SK-N-SH treated with all-trans-retinoic acid at 6 μM for 48 hours (cell line): ENCODE data around the gene SLC26A1.

ENCODE experiments used
- ATAC-seq: fragments of 200-7000 bp; cut with Tn5 transposase; 3 replicates; pipeline ENCODE4 v1.9.1; 2020; ENCODE audit warnings: mild to moderate bottlenecking, moderate library complexity
- BACH2 ChIP-seq: fragments of 250-450 bp; sonication (Bioruptor Pico); IDR thresholded peaks from 2 replicates; pipeline ENCODE4 v1.9.0; 2021; ENCODE audit warnings: mild to moderate bottlenecking, borderline replicate concordance
- CSDC2 ChIP-seq: fragments of 250-450 bp; sonication (Bioruptor Pico); IDR thresholded peaks from 2 replicates; pipeline ENCODE4 v1.5.0; 2020; ENCODE audit warnings: mild to moderate bottlenecking, moderate library complexity
- ESRRG ChIP-seq: fragments of 250-450 bp; sonication (Bioruptor Pico); IDR thresholded peaks from 2 replicates; pipeline ENCODE4 v1.6.1; 2021; ENCODE audit warnings: mild to moderate bottlenecking
- GLIS3 ChIP-seq: fragments of 250-450 bp; sonication (Bioruptor Pico); IDR thresholded peaks from 2 replicates; pipeline ENCODE4 v1.5.0; 2020; ENCODE audit warnings: mild to moderate bottlenecking, moderate library complexity
- ISL1 ChIP-seq: fragments of 250-450 bp; sonication (Bioruptor Pico); IDR thresholded peaks from 2 replicates; pipeline ENCODE4 v2.1.2; 2022; ENCODE audit warnings: mild to moderate bottlenecking, moderate library complexity
- OSR1 ChIP-seq: fragments of 250-450 bp; sonication (Bioruptor Pico); IDR thresholded peaks from 2 replicates; pipeline ENCODE4 v1.8.0; 2022; ENCODE audit warnings: moderate library complexity, mild to moderate bottlenecking, inconsistent platforms
- PATZ1 ChIP-seq: fragments of 250-450 bp; sonication (Bioruptor Pico); IDR thresholded peaks from 2 replicates; pipeline ENCODE4 v1.8.0; 2020; ENCODE audit warnings: mild to moderate bottlenecking, moderate library complexity, borderline replicate concordance
- RARB ChIP-seq: fragments of 250-450 bp; sonication (Bioruptor Pico); IDR thresholded peaks from 2 replicates; pipeline ENCODE4 v1.8.0; 2021; ENCODE audit warnings: mild to moderate bottlenecking, moderate library complexity
- SNAI2 ChIP-seq: fragments of 250-450 bp; sonication (Bioruptor Pico); IDR thresholded peaks from 2 replicates; pipeline ENCODE4 v1.5.0; 2020; ENCODE audit warnings: mild to moderate bottlenecking, moderate library complexity
- TCF4 ChIP-seq: fragments of 250-450 bp; sonication (Bioruptor Pico); IDR thresholded peaks from 2 replicates; pipeline ENCODE4 v1.8.0; 2021; ENCODE audit warnings: mild to moderate bottlenecking, moderate library complexity, borderline replicate concordance
- TOX ChIP-seq: fragments of 250-450 bp; sonication (Bioruptor Pico); IDR thresholded peaks from 2 replicates; pipeline ENCODE4 v1.8.0; 2021; ENCODE audit warnings: mild to moderate bottlenecking, moderate library complexity, borderline replicate concordance
- ZC3H10 ChIP-seq: fragments of 250-450 bp; sonication (Bioruptor Pico); IDR thresholded peaks from 2 replicates; pipeline ENCODE4 v1.5.1; 2021; ENCODE audit warnings: mild to moderate bottlenecking, moderate library complexity
- ZFP3 ChIP-seq: fragments of 250-450 bp; sonication (Bioruptor Pico); IDR thresholded peaks from 2 replicates; pipeline ENCODE4 v1.5.0; 2020; ENCODE audit warnings: mild to moderate bottlenecking, moderate library complexity
- ZFP30 ChIP-seq: fragments of 450-650 bp; formaldehyde crosslinking; IDR thresholded peaks from 2 replicates; pipeline ENCODE4 v1.5.0; 2022; ENCODE audit warnings: mild to moderate bottlenecking, moderate library complexity
- ZNF565 ChIP-seq: fragments of 450-650 bp; formaldehyde crosslinking; conservative IDR thresholded peaks from 2 replicates; pipeline ENCODE4 v1.5.0; 2020; ENCODE audit warnings: low read depth, mild to moderate bottlenecking, moderate library complexity
- ZNF70 ChIP-seq: fragments of 450-650 bp; formaldehyde crosslinking; IDR thresholded peaks from 2 replicates; pipeline ENCODE4 v1.5.0; 2020; ENCODE audit warnings: mild to moderate bottlenecking, moderate library complexity
- ZNF8 ChIP-seq: fragments of 450-650 bp; formaldehyde crosslinking; IDR thresholded peaks from 2 replicates; pipeline ENCODE4 v1.5.0; 2020; ENCODE audit warnings: mild to moderate bottlenecking, moderate library complexity
- TF ChIP-seq, protein P1 (sequence below): fragments of 250-450 bp; sonication (Bioruptor Pico); IDR thresholded peaks from 2 replicates; pipeline ENCODE4 v1.5.1; 2021; ENCODE audit warnings: mild to moderate bottlenecking, moderate library complexity
- TF ChIP-seq, protein P2 (sequence below): fragments of 250-450 bp; sonication (Bioruptor Pico); IDR thresholded peaks from 2 replicates; pipeline ENCODE4 v1.5.1; 2020; ENCODE audit warnings: low read depth, mild to moderate bottlenecking, moderate library complexity

SLC26A1 gene

DNA sequence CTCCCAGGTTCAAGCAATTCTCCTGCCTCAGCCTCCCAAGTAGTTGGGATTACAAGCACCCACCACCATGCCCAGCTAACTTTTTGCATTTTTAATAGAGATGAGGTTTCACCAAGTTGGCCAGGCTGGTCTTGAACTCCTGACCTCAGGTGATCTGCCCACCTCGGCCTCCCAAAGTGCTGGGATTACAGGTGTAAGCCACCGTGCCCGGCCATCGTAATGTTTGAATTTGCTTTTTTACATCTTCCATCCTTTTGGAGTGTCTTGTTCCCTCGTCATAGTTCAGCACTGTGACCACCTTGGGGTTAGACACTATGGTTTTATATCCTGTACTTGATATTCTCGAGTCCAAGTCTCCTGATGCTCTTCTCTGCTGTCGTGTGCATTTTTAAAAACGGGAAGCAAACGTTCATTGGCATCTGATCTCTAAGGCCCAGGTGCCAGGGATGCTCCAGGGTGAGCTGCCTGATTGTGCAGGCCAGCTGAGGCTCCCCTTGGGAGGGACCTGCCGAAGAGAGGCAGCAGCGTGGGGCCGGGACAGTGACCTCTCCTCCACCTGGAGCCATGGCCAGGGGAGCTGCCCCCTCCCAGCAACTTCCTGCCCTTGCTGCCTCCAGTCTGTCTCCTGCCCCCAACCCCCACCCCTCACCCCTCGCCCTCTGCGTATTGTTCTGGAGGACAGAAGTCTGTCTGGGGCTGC lies 36.5 kb downstream of the SLC26A1 start:
- TF ChIP-seq ZNF8 (CRISPR knock-in tag): no peak
- TF ChIP-seq ZC3H10 (CRISPR knock-in tag): no peak
- TF ChIP-seq SNAI2 (CRISPR knock-in tag): no peak
- no peak for TF ChIP-seq ESRRG
- TF ChIP-seq GLIS3 (CRISPR knock-in tag): no peak
- TF ChIP-seq ZFP30 (CRISPR knock-in tag): no peak
- no peak for TF ChIP-seq PATZ1
- ATAC-seq: no peak

DNA sequence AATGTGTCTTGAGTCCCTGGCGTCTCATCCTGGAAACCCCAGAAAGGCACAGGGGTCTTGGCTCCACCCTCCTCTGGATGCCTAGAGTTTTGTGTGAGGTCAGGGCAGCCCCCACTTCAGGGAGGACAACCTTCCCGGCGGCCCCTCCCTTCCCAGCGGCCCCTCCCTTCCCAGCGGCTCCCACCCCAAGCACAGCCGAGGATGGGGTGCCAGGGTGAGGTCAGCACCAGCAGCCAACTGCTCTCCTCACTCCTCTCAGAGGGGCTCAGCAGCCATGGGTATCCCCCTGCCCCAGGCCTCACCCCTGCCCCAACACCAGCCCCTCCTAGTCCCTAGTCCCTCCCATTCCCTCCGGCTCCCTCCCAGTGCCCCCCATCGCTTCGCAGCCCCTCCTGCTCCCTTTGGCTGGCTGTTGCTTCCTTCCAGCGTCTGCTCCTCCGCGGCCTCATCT lies 37.2 kb downstream of the SLC26A1 start:
- TF ChIP-seq TCF4 (no peak), OSR1 (CRISPR knock-in tag) (no peak), ZNF70 (CRISPR knock-in tag) (no peak), ESRRG (no peak), PATZ1 (no peak), BACH2 (CRISPR knock-in tag) (no peak)
- TF ChIP-seq, protein P1, sequence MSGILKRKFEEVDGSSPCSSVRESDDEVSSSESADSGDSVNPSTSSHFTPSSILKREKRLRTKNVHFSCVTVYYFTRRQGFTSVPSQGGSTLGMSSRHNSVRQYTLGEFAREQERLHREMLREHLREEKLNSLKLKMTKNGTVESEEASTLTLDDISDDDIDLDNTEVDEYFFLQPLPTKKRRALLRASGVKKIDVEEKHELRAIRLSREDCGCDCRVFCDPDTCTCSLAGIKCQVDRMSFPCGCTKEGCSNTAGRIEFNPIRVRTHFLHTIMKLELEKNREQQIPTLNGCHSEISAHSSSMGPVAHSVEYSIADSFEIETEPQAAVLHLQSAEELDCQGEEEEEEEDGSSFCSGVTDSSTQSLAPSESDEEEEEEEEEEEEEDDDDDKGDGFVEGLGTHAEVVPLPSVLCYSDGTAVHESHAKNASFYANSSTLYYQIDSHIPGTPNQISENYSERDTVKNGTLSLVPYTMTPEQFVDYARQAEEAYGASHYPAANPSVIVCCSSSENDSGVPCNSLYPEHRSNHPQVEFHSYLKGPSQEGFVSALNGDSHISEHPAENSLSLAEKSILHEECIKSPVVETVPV (CRISPR knock-in tag): no peak
- ATAC-seq: no peak

GRCh38 chr4:955161-955921 lies 37.9 kb downstream of the SLC26A1 start:
- ATAC-seq: no peak
- TF ChIP-seq GLIS3 (CRISPR knock-in tag) (no peak), SNAI2 (CRISPR knock-in tag) (no peak), ZNF70 (CRISPR knock-in tag) (no peak), OSR1 (CRISPR knock-in tag) (no peak), ISL1 (CRISPR knock-in tag) (no peak), TCF4 (no peak), RARB (no peak), ZNF565 (no peak), ESRRG (no peak), TOX (CRISPR knock-in tag) (no peak), ZFP3 (CRISPR knock-in tag) (no peak), CSDC2 (no peak), ZC3H10 (CRISPR knock-in tag) (no peak), ZNF8 (CRISPR knock-in tag) (no peak), PATZ1 (no peak)
- TF ChIP-seq, protein P1 (CRISPR knock-in tag): no peak
- TF ChIP-seq, protein P2, sequence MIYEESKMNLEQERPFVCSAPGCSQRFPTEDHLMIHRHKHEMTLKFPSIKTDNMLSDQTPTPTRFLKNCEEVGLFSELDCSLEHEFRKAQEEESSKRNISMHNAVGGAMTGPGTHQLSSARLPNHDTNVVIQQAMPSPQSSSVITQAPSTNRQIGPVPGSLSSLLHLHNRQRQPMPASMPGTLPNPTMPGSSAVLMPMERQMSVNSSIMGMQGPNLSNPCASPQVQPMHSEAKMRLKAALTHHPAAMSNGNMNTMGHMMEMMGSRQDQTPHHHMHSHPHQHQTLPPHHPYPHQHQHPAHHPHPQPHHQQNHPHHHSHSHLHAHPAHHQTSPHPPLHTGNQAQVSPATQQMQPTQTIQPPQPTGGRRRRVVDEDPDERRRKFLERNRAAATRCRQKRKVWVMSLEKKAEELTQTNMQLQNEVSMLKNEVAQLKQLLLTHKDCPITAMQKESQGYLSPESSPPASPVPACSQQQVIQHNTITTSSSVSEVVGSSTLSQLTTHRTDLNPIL: no peak
